Lung microvascular endothelial cell (primary cell): Measurements from ENCODE around the gene XPNPEP1. TPM values are rescaled to one million over a fixed set of nuclear protein-coding genes. Genes with fewer than 3 reads are reported as not detected.

ENCODE experiments used
- DNase-seq, 2 donors: peaks; one replicate each; pipeline versions ENCODE4 v3.0.0 to v3.0.0-alpha.2; 2010; ENCODE audit warnings: low read depth in 2 of 2
- total RNA-seq: library from RNA; depleted of rRNA; stranded (reverse); fragments of >200 nt; gene quantifications from 2 replicates; pipeline ENCODE4 v1.2.1, GENCODE V29; 2014

Gene XPNPEP1
- total RNA-seq, 1 donor from 2014 or later: 123 TPM

DNA sequence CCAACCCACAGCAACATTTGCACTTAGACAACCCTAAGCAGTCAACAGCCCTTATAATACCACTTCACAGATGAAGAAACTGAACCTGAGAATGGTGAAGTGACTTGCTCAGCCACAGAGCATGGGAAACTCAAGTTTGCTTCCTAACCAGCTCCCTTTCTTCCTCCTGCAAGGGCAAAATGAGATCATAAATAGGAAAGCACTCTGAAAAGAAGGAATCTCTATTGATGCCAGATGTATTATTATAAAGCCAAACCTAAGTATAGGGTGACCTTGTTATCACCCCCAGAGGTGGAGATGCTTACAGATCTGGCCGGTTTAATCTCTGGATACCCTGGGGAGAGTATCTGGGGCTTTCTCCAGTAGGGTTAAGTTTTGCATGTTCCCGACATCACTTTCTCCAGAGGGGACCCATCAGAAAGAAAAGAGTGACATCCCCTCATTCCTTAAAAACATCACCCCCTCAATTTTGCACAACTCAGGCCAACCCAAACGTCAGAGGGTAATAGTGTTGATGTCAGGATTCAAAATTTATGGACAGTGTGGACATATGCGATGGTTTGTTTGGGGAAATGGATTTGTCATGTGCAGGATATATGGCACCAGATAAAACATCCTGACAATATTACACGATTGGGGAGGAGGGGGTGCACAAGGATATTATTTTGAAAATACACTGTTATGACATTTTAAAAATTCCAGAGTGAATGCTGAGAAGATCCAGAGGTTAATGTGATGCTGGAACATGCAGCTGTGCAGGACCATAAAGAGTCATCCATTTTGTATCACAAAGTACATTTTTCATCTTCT lies 24.0 kb upstream of the XPNPEP1 start:
- DNase-seq: peak in 1 of 2 donors; percentile 80

GRCh38 chr10:109946680-109947079 lies 23.4 kb upstream of the XPNPEP1 start:
- no peak for DNase-seq

DNA sequence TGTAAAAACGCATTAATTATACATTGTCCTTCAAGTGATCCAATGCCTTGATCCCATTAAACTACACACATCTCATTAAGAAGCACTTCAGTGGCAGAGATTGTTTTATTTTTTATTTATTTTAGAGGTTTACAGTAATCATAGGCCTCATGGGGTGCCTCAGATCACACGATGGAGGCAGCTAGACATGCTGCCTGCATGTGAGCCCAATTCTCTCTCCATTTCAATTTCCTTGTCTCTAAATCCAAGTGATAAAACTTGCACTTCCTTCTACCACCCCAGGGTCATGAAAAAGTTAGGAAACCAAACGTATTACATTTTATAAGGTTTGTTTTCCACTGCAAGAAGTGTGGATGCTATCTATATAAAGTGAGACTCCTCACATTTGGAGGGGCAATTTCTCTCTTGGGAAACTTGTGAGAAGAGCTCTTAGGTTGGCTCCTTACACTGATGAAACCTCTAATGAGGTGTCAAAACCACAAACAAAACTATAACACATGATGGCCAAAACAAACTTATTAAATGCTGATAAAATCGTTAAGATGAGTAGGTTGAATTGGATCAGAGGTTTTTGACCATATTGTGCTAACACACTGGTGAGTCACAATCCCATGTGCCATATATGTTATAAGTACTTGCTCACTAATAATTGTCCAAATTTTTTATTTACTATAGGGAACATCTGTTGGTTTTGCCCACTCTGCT lies 22.3 kb upstream of the XPNPEP1 start:
- no peak for DNase-seq

DNA sequence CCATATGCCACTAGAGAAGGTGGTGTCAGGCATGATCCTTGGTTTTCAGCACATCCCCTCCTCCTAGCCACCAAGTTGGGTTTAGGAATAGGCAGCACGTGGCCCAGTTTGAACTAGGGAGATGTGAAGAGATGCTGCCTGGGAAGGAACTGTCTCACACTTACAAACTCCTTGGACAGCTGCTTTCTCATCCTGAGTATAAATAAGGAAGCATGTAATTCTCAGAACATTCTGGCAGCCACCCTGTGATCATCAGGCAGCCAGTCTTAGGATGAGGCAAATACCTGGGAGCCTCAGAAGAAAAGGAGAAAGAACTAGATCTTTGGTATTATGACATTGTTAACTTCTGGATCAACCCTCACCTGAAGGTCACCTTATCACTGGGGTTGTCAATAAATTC lies 21.3 kb upstream of the XPNPEP1 start:
- no peak for DNase-seq

DNA sequence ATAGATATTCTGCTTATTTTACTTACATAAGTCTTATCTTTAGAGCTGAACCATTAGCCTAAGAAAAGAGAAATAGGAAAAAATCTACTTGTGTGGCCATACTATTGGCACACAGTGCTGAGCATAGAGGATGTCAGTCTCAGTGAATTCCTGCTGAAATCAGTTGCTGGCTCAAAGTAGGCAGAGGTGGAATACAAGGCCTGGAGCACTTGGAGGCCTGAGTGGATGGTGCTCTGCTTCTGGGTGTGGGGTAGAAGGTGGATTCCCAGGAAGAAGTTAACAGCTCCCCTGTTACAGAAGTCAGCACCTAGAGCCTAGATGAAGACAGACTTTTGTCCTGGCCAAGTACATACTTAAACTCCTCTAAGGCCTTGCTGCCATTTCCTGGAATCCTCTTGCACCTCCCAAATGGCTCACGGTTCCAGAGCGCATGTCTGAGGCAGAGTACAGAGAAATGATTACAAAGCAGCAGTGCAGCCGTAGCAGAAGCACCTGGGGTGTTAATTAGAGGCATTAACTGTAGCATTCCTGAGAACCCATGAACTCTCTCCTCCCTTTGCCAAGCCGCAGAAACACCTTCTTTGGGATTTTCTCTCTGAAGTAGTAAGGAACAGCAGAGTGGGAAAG lies 18.0 kb upstream of the XPNPEP1 start:
- DNase-seq: no peak

DNA sequence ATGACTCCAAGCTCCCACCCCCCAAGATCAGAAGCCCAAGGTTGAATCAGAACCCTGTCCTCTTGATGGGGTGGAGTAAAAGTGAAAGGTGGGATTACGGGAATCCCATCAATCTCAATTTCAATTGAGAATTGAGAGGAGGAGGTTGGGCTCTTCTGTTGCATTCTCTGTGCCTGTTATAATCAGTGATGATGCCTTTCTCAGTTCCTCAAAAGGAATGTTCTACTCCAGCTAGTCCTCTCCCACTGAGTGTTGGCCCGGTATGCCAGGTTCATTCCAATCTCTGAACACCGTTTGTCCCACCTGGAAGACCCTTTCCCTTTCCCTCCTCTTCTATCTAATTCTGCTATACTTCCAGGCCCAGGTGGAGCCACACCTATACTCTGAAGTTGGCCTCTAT lies 17.2 kb upstream of the XPNPEP1 start:
- no peak for DNase-seq

DNA sequence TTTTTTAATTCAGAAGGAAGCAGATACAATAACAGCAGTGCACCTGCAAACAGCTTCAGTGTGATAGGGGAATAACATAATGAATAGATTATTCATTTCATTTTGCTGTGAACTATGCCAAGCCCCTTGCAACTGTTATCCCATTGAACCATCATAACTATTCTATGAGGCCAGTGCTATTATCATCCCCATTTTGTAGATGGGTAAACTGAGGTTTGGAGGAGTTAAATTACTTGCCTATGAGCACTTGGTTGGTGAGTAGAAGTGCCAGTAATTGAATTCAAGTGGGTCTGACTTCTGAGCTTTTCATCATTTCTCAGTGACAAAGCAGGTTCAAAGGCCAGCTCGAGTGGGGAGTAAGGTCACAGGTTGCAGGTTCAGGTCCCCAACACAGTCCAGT lies 16.8 kb upstream of the XPNPEP1 start:
- no peak for DNase-seq

DNA sequence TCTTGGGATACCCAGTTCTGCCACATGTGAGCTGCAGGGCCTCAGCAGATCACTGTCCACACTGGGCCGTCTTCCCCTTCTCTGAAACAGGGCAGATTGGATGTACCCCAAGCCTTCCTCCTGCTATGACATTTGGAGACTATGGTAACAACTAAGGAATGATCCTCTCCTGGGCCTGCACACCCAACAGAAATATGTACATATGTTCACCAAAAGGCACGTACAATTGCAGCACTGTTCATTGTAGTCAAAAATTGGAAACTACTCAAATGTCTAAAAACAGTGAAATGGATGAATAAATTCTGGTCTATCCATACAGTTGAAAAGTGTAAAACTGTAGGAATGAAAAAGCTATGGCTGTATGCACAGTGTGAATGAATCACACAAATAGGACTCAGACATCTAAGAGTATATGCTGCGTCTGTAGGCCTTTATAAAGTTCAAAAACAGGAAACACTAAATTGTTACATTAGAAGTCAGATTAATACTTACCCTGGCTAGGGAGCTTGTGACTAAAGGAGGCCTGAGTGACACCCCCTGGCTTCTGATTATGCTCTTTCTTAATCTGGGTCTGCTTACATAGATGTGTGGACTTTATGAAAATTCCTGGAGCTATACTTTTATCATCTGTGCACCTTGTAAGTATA lies 16.1 kb upstream of the XPNPEP1 start:
- peak in 1 of 2 donors; percentile 45 for DNase-seq

GRCh38 chr10:109937460-109938065 lies 14.3 kb upstream of the XPNPEP1 start:
- no peak for DNase-seq

- DNase-seq: peak; percentile 95 to 97
Observed at GRCh38 chr10:109934958-109935793, 11.9 kb upstream of the XPNPEP1 start.

DNA sequence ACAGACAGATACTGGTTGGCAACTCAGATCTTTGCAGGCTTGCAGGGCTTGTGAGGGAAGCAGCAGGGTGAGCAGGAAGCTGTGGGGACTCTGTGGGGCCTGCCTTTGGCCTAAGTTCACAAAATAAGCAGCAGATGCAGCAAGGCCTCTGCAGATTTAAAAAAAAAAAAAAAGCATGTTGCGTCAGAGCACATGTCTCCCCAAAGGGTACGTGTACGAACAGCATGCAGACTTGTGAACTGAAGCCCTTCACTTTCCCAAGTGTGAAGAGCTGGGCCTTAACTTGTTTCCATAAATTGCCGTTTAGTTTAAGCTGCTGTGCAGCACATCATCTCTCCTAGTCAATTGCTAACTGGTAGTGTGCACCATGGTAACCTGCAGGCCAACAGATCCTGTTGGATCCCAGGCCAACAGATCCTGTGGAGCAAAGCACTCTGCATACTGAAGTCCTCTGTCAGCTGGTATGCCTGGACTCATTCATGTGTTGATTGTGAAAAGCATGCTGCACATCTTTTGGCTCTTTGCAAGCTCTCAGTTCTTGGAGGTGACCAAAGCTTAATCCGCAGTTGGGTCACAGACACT lies 10.8 kb upstream of the XPNPEP1 start:
- peak in 1 of 2 donors; percentile 56 for DNase-seq

DNA sequence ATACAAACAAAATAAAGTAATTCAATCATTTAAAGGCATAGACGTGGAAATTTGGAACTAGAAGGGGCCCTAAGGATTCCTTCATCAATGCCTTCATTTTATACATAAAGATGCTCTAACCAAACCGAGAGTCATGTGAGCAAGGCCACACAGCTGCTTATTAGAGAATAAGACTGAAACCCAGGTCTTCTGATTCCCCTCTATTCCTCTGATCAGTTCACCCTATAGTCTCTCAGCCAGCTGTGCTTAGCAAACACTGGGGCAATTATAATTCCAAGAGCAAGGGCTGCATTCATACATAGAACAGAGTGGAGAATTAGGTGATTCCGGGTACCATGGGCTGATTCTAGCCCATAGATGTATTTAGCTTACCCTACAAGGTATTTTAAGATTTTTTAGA lies 9.7 kb upstream of the XPNPEP1 start:
- DNase-seq: no peak

DNA sequence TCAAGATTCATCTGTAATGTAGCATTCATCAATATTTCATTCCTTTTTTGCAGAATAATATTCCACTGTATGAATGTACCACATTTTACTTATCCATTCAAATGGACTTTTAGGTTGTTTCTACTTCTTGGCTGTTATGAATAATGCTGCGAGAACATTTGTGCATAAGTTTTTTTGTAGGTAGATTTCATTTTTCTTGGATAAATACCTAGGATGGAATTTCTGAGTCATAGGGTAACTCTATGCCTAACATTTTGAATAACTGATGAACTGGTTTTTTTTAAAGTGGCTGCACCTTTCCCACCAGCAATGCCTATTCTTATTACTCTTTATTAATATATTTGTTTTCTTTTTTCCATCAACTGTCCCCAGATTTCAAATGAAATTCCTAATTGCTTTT lies 9.1 kb upstream of the XPNPEP1 start:
- DNase-seq: no peak

- no peak for DNase-seq
Observed at GRCh38 chr10:109931163-109931562, 7.9 kb upstream of the XPNPEP1 start.

- DNase-seq: no peak
Observed at GRCh38 chr10:109929501-109930219, 6.3 kb upstream of the XPNPEP1 start.

DNA sequence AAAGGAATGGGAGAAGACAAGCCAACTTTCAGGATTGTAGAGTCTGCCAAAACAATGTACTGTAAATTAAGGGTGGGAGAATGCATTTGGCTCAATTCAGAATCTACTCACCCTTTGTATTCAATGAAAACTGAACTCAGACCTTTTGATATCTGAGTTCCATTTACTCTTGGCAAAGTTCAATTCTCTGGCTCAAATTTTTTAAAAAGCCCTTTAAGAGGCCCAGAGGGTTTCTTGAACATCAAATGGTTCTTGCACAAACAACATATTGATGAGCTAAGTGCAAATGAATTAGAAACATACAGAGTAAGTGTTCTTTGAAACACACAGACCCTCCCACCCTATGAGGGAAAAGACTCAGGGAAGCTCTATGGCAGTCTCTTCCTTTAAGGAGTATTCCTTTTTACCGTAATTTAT lies 5.2 kb upstream of the XPNPEP1 start:
- DNase-seq: no peak

- DNase-seq: no peak
Observed at GRCh38 chr10:109926825-109927224, 3.5 kb upstream of the XPNPEP1 start.

DNA sequence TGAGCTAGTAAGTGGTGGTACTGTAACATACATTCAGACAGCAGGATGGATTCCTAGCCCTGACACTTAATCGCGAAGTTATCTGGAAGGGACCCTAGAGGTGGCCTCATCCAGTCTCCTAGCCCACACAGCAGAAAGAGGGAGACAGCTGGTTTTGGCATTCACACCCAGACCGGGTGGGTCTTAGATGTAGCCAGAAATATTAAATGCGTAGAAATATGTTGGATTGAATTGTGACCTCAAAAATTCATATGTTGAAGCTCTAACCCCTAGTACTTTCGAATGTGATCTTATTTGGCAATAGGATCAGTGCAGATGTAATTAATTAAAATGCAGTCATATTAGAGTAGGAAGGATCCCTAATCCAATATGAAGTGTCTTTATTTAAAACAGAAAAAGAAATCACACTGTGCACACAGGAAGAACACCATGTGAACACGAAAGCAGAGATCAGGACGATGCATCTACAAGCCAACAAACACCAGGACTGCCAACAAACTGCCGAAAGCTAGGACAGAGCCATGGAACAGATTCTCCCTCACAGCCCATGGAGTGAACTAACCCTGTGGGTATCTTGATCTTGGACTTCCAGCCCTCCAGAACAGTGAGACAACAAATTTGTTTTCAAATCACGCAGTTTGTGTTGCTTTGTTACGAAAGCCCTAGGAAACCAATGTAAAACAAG lies 2.9 kb upstream of the XPNPEP1 start:
- no peak for DNase-seq
